T-helper 9 cell (primary cell): ENCODE data around the gene MAP3K19.
"Not testable (repeated sequence)": the region's sequence is repeated elsewhere in the genome, so short reads cannot be mapped to it uniquely, and the experiment has no call there.

Experiments
- DNase-seq: peaks from one replicate; pipeline ENCODE4 v3.0.0-alpha.2; 2020

MAP3K19 gene

DNA sequence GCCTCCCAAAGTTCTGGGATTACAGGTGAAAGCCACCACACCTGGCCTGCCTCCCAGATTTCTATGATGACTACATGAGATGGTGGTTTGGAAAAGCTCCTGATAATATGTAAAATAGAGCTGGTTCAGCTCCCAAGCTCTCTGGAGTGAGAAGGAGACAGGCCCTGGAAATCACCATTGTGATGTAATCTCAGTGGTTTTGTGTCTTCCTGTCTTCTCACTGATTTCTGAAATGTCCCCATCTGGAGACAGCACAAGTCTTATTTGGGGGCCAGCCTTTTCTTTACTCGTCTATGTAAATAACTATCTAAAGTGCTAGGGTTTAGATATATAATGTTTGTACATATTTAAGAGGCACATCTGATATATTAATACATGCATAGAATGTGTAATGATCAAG, 64.6 kb downstream of the MAP3K19 start:
- no peak for DNase-seq

DNA sequence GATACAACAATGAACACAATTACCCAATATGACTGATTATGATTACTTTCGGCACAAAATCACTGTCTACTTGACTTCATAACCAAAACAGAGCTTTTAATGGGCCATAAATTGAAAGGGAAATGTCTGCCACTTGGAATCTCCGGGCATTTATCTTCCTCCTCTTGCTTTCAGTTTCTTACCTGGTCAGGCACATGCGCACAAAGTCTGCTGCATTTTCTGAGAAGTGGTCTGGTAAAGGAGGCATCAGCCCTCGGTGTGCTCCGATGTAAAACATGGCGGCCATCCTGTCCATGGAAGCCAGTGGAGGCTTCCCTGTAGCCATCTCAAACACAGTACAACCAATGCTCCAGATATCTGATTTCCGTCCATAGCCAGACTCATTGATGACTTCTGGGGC, 66.6 kb downstream of the MAP3K19 start:
- no peak for DNase-seq

DNA sequence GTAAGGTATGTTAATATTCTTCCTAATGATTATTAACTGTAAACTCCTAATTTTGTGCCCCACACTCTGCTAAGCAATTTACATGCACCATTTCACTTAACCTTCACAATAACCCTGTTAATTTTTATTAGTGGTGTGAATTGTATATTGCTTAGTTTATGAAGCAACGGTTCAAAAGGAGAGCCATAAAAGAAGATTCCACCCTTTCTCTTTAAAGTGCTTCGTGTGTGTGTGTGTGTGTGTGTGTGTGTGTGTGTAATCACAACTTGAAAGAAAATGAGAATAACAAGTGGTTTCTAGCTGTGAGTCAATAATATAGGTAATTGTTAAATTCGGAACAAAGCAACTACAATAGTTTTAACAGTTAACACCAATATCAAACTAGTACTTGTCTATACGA, 68.0 kb downstream of the MAP3K19 start:
- DNase-seq = no peak

DNA sequence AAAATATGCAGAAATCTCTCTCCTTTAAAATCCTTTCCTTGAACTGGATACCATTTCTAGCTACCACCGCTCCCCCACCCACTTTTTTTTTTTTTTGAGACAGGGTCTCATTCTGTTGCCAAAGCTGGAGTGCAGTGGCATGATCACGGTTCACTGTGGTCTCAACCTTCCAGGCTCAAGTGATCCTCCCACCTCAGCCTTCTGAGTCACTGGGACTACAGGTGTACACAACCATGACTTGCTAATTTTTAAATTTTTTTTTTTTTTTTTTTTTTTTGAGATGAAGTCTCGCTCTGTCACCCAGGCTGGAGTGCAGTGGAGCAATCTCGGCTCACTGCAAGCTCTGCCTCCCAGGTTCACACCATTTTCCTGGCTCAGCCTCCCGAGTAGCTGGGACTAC, 70.1 kb downstream of the MAP3K19 start:
- DNase-seq = not testable (repeated sequence)

DNA sequence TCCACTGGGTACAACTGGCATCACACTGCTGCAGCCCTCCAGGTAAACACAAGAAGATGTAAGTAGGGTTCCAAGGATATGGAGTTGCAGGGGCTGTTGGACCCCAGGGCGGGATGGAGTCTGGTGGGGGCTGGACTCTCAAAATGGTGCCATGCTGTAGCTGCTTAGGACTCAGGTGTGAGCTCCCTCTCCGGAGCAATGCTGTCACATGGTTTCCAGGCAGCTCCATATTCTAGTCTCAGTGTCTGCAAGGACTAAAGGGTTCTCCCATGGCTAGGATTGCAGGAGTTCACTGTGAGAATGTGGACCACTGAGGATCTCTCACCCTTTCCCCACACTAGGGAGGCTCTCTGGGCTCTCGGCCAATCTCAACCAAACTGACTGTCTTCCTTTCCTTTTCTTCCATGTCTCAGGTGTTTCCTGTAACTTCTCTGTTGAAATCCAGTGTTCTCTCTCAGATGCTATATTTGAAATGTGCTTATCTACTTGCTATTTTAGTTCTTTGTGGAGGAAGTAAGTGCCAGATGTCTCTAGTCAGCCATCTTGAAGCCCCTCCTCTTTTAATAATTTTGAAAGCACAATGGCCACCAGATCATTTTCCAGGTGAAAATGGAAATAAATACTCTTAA, 71.1 kb downstream of the MAP3K19 start:
- DNase-seq = no peak

DNA sequence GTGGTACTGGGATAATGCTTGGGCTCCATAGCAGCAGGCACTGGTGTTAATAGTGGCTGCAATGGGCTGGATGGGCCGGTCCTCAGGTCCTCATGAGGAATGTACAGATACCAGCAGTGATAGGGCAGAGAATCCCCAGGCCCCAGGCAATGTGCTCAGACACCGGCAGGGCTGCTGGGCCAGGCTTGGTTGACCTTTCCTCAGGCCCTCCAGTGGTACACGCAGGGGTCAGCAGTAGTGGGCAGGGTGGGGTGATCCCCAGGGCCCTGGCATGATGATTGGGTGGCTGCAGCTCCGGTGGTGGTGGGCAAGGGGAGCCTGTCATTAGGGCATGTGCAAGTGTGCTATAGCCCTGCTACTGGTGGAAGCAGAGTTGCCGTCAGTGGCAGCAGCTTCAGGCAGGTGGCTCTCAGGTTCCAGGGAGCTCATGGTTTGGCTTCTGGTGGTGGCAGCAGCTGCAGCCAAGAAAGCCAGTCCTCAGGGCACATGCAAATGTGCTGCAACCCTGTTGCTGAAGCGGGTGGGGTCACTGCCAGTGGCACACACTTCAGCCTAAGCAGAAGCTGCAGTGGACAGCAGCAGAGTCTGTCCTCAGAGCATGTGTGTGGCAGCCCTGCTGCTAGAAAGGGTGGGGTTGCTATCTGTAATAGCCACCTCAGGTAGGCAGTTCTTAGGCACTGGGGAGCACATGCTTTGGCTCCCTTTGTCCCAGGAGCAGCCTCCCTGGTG, 71.8 kb downstream of the MAP3K19 start:
- no peak for DNase-seq

DNA sequence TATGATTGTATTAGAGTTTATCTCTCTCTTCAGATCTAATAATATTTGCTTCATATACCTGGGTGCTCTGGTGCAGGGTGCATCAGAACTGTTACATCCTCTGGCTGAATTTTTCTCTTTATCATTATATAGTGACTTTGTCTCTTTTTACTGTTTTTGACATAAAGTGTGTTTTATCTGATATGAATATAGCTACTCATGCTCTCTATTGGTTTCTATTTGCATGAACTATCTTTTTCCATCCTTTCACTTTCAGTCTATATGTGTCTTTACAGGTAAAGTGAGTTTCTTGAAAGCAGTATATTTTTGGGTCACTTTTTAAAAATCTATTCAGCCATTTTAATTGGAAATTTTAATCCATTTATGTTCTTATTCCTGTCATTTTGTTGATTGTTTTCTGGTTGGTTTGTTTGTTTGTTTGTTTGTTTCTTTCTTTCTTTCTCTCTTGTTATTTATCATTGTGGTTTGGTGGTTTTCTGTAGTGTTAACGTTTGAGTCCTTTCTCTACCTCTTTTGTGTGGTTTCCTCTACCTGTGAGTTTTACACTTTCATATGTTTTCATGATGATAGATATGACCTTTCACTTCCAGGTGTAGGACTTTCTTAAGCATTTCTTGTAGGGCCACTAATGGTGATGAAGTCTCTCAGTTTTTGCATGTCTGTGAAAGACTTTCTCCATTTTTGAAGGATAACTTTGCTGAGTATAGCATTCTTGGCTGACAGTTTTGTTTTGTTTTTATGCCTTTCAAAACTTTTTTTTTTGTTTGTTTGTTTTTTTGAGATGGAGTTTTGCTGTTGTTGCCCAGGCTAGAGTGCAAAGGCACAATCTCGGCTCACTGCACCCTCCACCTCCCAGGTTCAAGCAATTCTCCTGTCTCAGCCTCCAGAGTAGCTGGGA, 73.8 kb downstream of the MAP3K19 start:
- DNase-seq = no peak

DNA sequence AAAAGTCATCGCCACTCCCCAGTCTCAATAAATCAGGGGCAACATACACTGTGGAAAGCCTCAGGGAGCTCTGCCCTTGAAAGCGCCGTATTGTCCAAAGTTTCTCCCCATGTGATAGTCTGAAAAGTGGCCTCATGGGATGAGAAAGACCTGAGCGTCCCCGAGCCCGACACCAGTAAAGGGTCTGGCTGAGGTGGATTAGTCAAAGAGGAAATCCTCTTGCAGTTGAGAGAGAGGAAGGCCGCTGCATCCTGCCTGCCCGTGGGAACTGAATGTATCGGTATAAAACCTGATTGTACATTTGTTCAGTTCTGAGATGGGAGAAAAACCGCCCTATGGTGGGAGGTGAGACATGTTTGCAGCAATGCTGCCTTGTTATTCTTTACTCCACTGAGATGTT, 80.1 kb downstream of the MAP3K19 start:
- not testable (repeated sequence) for DNase-seq

DNA sequence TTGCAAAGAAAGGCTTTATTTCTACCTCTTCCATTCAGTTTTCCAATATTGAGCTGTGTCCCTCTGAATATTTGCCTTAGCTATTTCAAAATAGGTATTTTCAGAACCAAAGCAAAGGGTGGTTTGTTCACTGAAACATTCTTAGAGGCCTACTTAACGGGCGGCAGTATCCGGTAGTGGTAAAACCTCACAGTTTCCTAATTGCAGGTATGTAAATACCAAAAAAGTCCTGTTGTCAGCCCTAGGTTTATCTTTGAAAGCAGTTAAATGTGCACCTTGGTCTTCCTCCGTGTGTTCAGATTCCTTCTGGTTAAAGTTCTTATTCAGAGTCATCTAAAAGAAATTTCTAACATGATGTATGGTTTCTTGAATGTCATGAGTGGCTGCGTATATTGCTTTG, 89.8 kb downstream of the MAP3K19 start:
- DNase-seq = no peak

DNA sequence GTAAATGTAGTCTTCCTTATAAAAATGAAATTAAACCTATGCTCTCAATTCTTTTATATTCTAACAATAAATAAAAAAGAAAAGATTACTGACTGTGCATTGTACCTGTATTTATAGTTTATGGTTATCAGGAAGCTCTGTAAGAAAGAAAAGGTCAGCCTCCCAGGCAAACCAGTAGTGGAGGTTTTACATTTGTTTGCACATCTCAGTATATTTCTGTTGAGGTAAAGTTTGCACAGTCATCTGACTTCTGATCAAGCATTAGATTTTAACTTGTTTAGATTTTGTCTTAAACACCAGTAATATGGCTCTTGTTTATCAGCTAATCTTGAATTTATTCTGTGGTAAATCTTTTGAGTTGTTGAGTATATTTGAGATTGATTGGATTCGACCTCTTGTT, 91.5 kb downstream of the MAP3K19 start:
- DNase-seq = no peak

DNA sequence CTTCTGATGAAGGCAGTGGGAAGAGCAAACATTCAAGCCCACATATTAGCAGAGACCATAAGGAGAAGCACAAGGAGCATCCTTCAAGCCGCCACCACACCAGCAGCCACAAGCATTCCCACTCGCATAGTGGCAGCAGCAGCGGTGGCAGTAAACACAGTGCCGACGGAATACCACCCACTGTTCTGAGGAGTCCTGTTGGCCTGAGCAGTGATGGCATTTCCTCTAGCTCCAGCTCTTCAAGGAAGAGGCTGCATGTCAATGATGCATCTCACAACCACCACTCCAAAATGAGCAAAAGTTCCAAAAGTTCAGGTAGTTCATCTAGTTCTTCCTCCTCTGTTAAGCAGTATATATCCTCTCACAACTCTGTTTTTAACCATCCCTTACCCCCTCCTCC, 93.2 kb downstream of the MAP3K19 start:
- no peak for DNase-seq

DNA sequence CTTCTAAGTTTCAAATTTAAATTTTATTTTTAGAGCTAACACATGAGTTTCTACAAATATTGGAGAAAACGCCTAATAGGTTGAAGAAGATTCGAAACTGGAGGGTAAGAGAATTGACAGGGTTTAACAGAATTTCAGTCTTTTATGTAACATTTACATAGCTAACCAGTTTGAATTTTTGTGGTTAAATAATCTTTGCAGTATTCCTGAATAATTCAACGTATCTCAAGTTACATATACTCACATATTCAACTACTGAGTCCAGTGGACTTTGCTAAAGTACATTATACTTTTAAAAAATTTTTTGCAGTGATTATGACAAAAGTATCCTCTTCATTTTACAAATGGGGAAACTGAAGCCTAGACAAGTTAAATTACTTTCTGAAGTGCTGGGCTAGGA, 94.6 kb downstream of the MAP3K19 start:
- DNase-seq = no peak

DNA sequence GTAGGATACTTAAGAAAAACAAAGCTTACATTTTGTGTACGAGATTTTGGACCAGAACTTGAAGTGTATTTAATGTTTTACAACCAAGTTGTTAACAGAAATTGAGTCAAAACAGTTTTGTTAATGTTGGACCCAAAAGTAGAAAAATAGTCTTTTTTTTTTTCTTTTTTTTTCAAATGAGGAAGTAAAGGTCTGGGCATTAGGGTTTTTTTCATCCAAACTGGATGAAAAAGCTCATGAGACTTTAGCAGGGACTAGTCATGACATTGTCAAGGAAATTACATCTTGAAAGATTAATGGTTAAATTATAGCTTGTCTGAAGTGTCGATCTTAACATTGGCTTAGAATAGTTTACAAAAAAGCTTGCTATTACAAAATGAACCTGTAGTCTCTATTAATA, 96.4 kb downstream of the MAP3K19 start:
- DNase-seq = no peak

DNA sequence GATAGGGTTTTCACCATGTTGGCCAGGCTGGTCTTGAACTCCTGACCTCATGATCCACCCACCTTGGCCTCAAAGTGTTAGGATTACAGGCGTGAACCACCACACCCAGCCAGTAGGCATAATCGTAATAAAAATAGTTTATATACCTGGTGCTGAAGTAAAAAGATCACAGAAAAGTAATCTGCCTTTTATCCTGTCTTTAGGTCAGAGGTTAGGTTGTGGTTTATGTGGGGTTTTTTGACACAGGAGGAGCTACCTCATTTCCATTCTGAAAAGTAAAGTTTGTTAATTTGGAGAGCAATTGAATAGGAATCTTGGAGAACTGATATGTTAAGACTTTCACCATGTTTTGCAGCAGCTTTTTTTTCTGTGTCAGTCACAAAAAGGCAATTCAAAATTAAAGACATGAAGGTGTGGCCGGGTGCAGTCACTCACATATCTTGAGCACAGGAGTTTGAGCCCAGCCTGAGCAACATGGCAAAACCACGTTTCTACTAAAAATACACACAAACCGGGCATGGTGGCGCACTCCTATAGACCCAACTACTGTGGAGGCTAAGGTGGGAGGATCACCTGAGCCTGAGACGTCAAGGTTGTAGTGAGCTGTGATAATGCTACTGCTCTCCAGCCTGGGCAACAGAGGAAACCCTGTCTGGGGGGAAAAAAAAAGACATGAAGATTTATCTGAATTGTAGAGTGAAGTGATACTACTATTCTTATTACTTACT, 97.1 kb downstream of the MAP3K19 start:
- no peak for DNase-seq

DNA sequence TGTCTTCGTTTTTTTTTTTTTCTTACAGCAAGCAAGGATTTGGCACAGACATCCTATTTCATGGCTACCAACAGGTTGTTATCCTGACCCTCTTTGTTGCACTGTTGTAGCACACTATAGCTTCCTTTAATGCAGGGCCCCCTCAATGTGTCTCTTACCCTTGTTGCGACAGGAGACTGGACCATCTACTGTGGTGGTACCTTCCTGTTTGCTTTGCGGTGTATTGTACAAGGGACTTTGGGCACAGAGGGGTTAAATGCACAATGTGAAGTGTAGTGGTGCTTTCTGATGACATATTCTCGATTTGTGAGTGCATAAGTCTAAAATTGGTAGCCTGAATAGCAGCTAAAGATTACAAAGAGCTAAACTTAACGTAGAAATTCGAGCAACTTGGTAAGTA, 101.2 kb downstream of the MAP3K19 start:
- no peak for DNase-seq

DNA sequence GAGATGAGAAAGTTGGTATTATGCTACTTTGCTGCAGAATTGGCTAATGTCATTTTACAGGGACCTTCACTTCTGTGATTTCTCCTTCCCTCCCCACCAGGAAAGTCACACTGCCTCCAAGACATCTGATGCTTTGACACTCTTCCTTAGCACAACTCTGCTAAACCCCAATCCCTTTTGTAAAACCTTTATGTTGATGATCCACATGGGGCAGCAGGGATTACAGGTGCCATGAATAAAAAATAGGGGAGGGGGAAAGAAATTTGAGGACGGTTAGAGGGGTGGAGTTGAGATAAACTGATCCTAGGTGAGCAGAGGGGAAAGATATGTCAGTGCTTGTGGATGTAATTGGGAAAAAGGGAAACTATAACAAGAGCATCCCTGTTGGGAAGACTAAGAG, 102.3 kb downstream of the MAP3K19 start:
- no peak for DNase-seq

DNA sequence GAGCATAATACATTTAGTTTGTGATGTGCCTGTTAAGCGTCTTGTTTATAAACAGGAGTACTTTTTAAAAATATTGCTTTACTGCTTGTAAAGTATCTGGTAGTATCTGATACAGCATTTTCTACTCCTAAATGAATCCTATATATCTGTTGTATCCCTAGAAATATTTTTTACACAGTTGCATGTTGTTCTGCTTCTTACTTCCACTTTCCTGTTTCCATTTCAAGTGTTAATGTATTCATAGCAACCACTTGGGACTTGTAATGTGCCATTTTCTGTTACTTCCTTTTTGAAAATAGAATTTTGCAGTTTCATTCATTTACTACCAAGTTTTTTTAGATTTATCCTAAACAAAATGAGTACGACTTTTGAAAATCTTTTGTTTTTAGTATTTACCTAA, 103.7 kb downstream of the MAP3K19 start:
- no peak for DNase-seq

DNA sequence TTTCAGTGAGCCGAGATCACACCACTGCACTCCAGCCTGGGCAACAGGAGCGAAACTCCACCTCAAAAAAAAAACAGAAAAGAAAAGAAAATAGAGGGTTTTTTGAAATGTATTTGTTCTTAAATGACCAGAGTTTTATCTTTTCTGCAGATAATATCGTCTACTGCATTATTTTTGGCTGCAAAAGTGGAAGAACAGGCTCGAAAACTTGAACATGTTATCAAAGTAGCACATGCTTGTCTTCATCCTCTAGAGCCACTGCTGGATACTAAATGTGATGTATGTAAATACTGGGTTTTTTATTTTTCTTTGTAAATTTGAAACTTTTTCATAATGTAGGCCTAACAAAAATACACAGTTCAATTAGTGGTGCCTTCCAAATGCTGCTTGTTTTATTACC, 110.6 kb downstream of the MAP3K19 start:
- no peak for DNase-seq

DNA sequence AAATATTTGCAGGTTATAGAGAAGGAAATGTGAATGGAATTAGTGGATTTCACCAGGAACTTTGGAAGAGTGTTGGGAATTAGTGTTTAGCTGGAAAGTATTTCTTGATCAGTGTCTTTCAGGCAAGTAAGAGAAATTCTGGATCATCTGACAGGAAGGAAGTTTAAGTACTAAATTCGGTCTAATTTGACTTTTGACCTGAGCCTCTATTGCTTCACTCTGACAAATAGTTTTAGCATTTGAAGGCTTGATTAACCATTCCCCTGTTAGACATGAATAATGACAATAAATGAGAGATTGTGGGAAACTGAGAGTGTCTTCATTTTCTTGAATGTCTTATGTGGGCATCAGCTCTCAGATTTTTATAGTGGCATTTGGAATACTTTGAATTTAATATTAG, 112.6 kb downstream of the MAP3K19 start:
- no peak for DNase-seq

DNA sequence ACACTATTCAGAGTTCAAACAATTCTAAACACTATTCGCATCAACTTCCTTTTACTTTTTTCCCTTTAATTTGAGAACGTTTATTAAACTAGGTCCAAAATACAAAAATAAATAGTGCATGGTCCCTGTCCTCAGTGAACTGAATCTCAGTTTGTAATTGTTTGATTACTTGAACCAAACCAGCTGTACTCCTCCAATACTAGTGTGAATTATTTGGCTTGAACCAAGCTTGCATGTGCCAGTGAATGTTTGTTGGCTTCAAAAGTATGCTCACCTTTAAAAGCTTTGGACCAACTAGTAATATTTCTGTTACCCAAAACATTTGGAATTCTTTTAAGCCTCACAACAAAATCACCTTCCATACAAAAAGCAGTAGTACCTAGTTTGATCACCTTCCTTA, 113.1 kb downstream of the MAP3K19 start:
- DNase-seq = no peak

DNA sequence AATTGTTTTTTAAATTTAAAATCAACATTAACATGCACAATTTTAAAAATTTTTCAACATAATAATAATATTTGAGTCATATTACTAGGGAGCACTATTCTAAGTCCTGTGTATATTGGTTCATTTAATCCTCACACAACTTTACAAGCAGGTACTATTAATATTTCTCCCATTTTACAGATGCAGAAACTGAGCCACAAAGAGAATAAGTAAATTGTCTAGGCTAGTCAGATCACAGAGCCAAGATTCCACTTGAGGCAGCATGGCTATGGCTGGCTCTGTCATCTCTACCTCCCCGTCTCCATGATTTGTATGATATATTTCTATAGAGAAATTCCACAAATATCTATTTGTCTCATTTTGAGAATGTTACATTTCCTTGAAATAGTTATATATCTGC, 113.5 kb downstream of the MAP3K19 start:
- DNase-seq = no peak

DNA sequence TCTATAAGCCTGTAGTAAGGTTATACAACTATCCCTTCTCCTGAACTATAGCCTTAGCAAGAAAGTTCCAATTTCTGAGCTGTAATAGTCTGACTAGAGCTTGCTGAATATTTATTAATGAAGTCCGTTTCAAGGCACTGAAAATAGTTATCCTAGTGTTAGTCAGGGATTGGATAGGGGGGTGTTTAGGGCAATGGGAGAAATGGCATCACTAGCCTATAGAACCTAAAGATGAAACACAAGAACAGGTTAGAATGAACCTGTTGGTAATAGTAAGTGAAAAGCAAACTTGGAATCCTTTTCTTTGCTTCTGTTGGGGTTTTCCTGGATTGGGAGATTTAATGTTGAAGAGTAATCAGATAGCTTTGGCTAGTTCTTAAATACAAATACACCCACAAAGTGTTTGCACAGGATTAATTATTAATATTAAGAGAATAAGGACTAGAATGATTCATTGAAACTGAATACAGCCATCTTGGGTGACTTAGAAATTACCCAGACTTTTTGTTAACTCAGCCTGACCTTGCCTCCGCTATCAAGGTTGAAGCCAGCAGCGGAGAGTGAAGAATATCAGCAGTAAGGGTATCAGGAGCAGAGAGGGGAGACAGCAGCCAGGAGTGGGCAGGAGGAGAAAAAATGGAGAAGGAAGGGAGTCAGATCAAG, 114.3 kb downstream of the MAP3K19 start:
- DNase-seq = no peak

DNA sequence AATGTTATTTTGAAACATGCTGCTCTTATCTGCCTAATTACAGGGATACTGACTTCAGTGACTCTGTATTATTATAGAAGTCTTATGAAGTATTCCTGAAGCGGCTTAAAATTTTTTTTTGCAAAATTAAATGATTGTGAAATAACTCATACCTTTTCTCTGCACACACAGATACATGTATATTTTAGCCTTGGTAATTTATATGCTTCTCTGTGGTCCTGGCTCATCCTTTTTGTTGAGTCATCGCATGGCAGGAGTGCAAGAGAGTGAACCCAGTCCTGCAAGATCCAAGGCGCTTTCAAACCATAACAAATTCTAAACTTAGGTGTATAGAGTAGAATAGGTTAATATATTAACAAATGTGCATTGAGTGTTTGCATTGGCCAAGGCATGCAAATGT, 120.1 kb downstream of the MAP3K19 start:
- DNase-seq = no peak
